Kasumi-1 (cell line): ENCODE results near the gene SLC2A9.
"Not testable (repeated sequence)": the region's sequence is repeated elsewhere in the genome, so short reads cannot be mapped to it uniquely, and the experiment has no call there.

Experiments used
- DNase-seq, 2 experiments: peaks; one replicate each; lab custom pipeline; 2025; lab: John Stamatoyannopoulos, UW

The SLC2A9 gene

DNA sequence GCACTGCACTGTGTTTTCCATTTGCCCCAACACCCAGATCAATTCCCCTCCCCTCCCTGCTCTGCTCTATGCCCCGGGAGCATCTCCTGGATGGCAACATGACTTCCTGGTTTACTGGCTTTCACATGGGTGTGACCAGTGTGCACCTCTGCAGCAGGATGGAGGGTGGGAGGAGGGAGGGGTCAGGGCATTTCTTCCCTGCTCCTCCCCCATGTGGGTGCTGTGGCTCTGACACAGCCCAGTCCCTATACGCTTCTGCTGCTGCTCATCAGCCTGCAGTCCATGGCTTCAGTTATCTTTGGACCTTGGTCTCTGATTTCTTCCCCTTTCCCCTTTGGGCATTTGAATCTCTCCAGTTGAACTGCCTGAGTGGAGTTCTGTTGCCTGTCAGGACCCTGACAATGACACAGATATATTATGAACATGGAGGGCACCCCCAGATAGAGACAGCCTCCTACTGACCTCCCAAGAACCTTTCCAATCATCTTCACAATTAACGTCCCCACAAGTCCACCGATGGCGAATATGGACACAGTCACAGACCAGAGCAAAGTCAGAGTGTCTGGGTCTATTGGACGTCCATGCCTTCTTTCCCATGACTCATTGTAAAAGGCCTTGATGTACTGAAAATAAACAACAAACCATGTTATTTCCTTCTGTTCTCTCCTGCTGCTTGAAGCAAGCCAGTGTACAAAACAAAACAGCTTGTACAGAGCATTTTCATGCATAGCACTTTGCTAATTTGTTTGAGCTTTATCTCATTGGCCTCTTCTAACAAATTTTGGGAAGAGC is 24.8 kb downstream of the SLC2A9 start:
- DNase-seq = no peak

DNA sequence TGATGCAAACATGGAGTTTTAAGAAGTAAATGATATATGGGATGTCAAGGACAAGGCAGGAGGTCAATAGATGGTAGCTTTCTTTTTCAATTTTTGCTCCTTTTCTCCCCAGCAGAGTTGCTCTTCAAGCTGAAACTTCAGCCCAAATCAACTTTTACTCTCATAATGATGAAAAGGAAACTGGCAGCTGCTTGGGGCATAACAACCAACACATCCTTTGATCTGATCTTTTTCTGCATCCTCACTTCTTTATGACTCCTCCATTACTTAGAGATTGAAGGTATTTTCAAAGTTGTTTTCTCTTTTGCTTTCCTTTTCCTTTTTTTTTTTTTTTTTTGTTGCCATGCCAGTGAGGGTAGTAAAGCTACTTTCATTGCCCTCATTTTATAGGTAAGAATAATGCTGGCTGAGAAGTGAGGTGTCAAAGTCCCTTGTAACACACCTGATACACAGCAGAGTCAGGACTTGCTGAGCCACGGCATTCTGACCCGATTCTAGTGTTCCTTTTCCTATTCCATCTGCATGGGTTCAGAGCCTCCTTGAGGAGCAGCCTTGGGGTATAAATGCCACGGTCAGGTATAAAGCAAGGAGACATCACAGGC is 26.9 kb downstream of the SLC2A9 start:
- DNase-seq = no peak

DNA sequence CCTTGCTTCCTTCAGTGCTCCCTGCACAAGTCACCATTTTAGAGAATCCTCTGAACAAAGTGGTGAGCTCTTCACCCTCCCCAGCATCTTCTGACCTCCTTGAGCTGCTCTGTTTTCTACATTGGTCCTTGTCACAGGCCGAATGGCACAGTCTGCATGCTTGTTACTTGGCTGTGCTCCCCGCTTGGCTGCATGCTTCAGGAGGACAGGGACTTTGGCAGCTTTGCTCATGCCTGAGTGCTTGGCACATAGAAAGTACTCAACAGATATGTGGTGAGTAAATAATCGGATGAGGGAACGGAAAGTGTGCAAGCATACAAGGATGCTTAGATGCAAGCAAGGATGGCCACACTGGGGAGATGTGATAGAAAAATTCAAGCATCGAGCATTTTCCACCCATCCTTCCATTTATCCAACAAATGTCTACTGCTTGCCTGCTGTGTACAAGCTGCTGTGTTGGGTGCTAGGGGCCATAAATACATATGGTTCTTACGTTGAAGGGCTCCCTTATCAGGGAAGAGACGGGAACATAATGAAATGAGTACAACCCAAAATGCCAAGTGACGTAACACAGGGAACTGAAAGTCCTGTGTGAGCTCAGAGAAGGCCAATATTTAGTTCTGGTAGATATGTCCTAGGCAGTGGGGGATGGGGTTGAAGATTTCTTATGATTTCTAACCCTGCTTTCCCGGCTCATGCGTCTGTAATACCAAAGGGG is 31.2 kb downstream of the SLC2A9 start:
- no peak for DNase-seq

DNA sequence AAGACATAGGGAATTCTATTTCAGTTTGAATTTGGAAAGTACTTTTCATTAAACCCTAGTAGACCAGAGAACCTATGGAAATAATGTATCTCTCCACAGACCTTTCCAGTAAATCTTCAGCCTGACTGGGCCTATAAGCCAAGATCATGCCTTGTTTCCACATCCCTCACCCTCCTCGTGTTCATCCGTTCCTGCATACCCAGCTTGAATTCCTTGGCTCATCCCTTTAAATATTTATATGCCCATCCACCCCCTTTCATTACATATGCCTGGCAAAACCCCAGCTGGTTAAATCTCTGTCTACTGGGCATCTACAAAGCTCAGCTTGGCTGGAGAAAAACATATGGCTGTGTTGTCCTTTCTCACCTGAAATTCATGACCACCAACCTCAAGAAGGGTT is 32.4 kb downstream of the SLC2A9 start:
- no peak for DNase-seq

DNA sequence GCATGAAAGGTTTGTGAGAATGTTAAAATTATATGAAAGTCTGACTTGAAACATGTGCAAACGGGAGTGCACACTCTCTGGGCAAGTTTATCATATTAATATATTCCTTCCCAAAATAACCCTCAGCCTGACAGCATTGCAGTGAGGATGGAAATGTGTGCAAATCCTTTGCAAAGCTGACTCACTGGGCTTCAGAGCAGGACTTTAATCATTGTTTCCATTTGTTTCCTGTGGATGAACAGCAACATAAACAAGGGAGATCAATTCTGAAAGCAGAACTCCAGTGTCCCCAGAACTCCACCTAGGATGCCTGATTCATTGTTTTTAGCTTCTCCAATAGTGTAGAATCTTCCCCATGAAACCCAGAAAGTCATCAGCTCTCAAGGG is 32.9 kb downstream of the SLC2A9 start:
- DNase-seq = no peak

DNA sequence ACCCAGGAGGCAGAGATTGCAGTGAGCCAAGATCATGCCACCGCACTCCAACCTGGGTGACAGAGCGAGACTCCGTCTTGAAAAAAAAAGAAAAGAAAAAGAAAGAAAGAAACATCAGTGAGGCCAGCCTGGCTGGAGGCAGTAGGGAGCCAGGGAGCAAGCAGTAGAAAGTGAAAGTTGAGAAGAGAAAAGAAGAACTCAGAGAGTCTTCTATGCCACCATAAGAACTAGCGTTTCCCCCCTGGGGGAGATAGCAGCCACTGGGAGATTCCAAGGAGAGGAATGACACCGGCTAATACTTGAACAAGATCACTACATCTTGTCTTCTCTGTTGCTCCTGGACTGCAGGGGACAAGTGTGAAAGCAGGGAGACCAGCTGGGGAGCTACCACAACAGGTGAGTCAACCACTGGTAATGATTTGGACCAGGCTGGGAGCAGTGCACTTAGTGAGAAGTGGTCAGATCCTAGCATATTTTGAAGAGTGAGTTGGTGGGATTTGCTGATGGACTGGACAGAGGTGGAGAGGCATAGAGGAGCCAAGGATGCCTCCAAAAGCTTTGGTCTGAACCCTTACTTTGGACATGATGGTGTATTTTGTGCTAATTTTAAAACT is 33.4 kb downstream of the SLC2A9 start:
- no peak for DNase-seq

DNA sequence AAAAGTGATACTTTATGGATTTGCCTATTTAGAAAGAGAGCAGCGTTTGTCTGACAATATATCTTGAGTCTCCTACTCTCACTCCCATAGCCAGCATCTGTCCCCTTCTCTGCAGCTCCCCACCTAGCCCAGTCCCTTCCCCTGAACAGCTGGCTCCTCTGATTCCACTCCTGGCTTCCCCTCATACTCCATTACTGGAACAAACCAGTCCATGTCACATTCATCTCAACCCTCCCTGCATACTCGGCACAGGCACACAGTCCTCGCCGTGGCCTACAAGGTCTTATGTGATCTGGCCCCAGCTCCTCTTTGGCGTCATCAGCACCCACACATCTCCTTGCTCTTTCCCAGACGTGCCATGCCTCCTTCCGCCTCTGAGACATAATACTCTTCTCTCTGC is 36.7 kb downstream of the SLC2A9 start:
- no peak for DNase-seq

DNA sequence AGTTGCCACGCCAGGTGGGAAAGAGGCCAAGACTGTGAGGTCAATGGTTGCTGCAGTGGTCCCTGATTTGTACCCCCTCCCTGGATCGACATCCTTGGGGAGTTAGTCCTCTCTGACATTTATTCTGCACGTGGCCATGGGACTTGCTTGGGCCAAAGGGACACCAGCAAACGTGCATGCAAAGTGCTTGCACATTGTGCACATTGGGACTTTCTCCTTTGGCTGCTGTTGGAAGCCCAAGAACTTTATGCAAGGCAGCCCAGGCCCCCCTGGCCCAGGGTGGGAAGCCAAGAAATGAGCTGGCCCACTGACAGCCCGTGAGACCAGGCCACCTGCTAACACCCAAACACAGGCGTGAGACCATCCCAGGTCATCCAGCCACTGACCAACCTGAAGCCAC is 38.1 kb downstream of the SLC2A9 start:
- no peak for DNase-seq

DNA sequence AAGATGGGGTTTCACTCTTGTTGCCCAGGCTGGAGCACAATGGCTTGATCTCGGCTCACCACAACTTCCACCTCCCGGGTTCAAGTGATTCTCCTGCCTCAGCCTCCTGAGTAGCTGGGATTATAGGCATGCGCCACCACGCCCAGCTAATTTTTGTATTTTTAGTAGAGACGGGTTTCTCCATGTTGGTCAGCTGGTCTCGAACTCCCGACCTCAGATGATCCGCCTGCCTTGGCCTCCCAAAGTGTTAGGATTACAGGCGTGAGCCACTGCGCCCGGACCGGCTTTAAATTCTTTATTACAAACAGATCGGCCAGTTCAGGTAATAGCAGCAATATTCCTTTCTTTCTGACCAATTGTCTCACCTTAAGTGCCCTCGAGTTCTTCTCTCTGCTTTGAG is 39.4 kb downstream of the SLC2A9 start:
- not testable (repeated sequence) for DNase-seq

DNA sequence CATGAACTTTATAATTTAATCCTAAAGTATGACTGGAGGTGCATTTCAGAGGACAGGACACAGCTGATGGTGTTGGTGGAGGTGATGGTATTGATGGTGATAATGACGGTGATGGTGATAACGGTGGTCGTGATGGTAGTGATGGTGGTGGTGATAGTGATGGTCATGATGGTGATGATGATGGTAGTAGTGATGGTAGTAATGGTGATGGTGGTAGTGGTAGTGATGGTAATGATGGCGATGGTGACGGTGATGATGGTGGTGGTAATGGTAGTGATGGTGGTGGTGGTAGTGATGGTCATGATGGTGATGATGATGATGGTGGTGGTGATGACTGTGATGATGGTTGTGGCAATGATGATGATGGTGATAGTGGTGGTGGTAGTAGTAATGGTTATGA is 40.4 kb downstream of the SLC2A9 start:
- no peak for DNase-seq

DNA sequence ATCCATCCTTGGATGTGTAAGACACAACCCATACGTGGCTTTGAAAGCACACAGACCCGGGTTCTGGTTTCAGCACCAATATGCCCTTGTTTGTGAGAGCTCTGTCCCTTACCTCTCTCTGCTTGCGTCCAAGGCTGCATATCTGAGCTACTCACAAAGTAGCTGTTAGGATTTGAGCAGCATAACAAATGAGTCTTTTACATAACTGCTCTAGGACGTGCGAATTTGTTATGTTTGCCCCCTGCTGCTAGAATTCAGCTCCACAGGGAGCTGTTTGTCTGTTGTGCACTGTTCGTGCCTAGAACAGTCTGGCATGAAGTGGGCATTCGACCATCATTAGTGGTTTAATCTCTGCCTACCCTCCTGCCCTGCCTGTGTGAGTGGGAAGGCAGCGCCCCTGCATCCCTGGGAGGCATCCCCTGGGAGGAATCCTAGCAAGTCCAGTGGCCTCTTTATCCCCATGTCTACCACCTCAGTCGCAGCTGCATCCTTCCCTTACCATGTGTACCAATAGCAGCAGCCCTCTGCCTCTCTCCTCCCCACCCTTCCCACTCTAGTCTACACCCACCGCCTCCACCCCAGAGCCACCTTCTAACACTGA is 42.1 kb downstream of the SLC2A9 start:
- no peak for DNase-seq

DNA sequence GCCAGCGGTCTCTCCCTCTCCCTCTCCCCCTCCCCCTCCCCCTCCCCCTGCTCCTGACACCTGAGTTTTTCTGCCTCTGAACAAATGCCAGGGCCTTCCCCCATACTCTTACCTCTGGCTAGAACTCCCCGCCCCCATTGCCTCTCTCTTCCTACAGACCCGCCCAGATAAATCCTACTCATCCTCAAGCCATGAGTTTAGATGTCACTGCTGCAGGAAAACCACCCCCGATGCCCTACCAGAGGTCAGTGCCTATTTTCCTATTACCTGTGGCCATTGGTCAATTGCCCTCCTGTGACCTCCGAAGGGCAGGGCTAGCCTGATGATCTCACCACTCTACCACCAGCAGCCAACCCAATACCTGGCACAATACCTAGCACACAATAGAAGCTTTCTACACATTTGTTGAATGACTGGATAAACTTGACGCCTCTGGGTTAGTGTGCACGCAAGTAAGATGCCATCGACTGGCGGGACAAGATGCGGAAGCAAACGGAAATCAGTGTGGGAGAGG is 43.7 kb downstream of the SLC2A9 start:
- no peak for DNase-seq

DNA sequence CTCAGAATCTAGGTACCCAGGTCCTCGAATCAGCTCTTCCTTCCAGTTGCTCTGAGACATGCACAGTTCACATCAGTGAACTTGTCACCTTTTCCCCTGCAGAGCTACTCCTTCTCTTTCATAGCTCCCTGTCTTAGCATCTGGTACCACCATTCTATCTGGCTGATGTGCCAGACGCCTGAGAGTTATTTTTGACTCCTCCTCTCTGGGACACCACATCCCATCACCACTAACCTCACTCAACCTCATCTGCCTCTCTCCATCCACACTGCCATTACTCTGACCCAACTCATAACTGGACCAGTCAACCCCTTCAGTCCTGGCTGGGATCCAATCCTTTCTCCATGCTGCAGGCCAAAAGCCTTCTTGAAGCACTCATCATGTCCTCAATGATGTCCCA is 44.5 kb downstream of the SLC2A9 start:
- no peak for DNase-seq

DNA sequence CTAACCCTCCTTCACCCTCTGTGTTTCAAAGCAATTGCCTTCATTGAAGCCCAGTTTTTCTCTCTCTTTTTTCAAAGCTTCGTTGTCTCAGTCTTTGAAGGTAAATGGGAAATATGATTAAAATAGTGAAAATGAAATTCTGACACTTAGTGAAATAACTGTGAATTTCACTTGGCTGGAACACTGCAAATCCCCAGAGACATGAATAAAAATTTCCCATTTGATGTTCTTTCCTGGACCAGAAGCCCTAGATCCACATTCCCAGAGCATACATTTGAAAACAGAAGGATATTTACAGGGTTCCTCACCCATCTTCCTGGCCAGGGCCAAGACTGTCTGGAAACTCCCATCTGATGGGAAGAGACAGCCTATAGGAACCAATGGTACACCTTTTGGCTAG is 45.0 kb downstream of the SLC2A9 start:
- DNase-seq = no peak

DNA sequence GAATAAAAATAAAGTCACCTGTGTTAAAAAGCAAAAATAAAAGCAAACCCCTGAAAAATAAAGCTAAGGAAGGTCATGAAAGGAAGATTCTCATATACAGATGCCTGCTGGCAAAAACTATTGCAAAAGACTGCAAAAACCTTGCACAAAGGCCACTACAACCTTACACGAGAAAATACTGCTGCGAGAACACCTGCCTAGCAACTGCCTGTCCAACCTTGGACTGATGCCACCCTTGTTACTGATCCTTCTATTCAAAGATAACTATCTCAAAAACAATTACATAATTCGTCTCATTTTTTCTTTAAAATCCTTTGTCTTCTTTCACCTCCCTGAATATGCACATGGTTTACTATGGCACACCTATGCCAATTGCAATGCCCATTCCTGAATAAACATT is 49.6 kb downstream of the SLC2A9 start:
- no peak for DNase-seq

DNA sequence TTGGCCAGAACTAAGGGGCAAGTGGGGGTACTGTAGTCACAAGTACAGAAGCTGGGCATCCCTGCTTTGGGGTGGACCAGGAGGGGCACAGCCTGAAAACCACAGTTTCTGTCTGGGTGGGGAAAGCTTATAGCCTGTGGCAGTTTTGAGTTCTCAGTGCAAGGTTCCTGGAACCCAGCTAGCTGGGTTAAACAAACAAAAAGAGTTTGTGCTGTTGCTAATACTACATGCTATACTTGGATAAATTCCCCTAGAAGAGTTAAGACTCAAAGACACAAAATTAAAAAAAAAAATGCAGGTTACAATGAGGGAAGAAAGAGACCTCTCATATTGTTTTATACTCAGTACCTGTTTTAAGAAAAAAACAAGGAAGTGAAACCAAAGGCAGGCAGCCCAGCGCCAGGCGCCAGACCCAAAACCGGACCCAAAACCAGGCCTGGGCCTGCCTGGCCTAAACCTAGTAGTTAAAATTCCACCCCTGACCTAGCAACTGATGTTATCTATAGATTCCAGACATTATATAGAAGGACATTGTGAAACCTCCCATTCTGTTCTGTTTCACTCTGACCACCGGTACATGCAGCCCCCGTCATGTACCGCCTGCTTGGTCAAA is 50.8 kb downstream of the SLC2A9 start:
- DNase-seq = no peak

DNA sequence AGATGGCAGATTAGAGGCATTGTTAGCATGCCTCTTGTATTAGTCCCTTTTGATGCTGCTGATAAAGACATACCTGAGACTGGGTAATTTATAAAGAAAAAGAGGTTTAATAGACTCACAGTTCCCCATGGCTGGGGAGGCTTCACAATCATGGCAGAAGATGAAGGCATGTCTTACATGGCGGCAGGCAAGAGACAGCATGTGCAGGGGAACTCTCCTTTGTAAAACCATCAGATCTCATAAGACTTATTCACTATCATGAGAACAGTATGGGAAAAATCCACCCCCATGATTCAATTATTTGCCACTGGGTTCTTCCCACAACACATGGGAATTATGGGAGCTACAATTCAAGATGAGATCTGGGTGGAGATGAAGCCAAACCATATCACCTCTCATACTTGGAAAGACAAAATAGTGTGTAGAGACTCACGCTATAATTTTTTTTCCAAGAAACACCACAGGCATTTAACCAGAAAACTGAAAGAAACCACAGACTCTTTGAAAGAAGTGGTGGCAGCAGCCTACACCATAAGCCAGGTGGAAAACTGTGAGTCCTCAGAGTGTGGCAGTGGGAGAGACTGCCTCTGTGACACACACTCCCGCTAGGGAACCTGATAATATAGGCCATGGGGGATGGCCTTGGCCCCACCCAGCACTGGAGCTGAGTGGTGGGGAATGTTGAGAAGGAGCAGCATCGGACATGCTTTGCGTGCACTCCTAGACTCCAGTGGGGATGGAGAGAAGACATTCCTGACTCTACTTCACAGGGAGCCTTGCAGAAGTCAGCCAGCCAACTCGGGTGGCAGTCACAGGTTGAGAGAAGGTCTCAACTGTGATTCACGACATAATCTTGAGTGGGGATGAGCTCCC is 51.5 kb downstream of the SLC2A9 start:
- no peak for DNase-seq

DNA sequence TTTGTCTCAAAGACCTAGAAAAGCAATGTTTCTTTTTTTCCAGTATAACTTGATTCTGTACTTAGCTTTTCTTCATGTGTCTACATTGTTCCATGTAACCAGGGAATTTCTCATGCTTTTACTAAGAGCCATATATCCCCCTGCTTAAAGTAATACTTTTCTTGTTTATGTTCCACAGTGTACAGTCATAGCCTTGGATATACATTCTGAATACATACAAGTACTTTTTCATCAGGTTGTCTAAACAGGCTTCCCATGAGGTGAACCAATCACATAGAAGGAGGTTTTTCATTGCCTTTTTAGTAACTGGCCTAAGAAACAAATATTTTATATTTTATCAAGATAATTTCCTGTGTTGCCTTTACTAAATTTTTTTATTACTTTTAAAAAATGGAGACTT is 52.8 kb downstream of the SLC2A9 start:
- no peak for DNase-seq

DNA sequence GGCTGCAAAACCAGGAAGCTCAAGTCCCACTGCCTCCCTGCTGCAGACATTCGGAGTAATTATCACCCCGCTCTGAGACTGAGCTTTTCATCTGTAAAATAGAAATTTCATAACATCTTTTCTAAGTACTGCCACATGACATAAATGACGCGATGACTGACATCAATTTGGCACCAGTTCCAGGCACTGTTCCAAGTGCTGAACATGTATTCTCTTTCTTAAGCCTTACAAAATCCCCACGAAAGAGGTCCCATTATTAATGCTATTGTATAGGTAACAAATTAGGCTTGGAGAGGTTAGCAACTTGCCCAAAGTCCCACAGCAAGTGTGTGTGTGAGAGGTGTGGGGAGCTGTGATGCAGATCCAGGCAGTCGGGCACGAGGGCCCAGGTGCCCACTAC is 56.4 kb downstream of the SLC2A9 start:
- no peak for DNase-seq

DNA sequence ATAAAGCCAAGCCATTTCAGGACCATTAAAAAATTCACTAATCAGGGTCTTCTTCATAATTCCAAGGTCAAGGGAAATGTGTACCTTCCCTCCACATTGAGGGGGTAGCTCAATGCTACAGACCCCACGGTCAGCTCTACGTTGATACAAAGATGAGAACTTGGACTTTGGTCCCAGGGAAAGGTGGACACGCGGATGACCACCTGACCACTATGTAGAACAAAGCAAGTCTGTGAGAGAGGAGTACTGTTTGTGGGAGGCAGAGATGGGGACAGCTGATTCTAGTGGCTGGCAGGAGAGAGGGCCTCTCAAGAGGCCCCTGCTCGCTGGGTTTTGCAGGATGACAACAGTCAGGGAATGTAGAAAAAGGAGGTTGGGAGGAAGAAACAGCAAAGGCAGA is 58.0 kb downstream of the SLC2A9 start:
- no peak for DNase-seq
